ENCODE measurements around the gene NDUFA6. TPM values are rescaled to one million over a fixed set of nuclear protein-coding genes. Genes with fewer than 3 reads are reported as not detected.

Gene NDUFA6
- total and polyA plus RNA-seq, 2 of the 13 experiments (the other 11 are each of a cell fraction or from before 2014, with no cell fraction given), result 68.5 to 87.8 TPM

- TF ChIP-seq HNF1A (IDR thresholded peaks at IDR 0.05; ENCODE audit: low read depth) (no peak), HNF1A (CRISPR knock-in tag; IDR thresholded peaks at IDR 0.05; ENCODE audit: borderline replicate concordance) (peak; percentile 59; the same call in 1 of the 2 replicates), GTF3A (CRISPR knock-in tag; conservative IDR thresholded peaks at IDR 0.05) (no peak), PHF5A (CRISPR knock-in tag; IDR thresholded peaks at IDR 0.05; ENCODE audit: low read depth, unreplicated experiment) (no peak), HNRNPK (IDR thresholded peaks at IDR 0.05; ENCODE audit: low read depth, low read length, poor library complexity, severe bottlenecking) (no peak), AHDC1 (CRISPR knock-in tag; IDR thresholded peaks at IDR 0.05; ENCODE audit: borderline replicate concordance) (peak; percentile 65; the same call in 1 of the 2 replicates), NR2F1 (CRISPR knock-in tag; IDR thresholded peaks at IDR 0.05) (no peak), NR2F6 (IDR thresholded peaks at IDR 0.05) (no peak), NR2F6 (CRISPR knock-in tag; IDR thresholded peaks at IDR 0.05) (peak; percentile 52), SNAPC2 (CRISPR knock-in tag; IDR thresholded peaks at IDR 0.05) (peak; percentile 78), CHD2 (IDR thresholded peaks at IDR 0.05; ENCODE audit: low read depth, low read length) (no peak), POLR2A (IDR thresholded peaks at IDR 0.05; ENCODE audit: insufficient read depth in 1 of 2, low read depth in 2 of 2, low read length in 2 of 2) (peak; percentile 67 to 92), MTA3 (CRISPR knock-in tag; IDR thresholded peaks at IDR 0.05) (no peak), SIX4 (CRISPR knock-in tag; IDR thresholded peaks at IDR 0.05) (peak; percentile 86), ZNF563 (CRISPR knock-in tag; IDR thresholded peaks at IDR 0.05) (peak; percentile 75; the same call in 1 of the 2 replicates), SOX13 (IDR thresholded peaks at IDR 0.05) (no peak), SOX13 (CRISPR knock-in tag; conservative IDR thresholded peaks at IDR 0.05 in 1 of 2, IDR thresholded peaks at IDR 0.05 in 1 of 2) (no peak), ARID2 (CRISPR knock-in tag; IDR thresholded peaks at IDR 0.05; ENCODE audit: borderline replicate concordance) (peak; percentile 97)
- TF ChIP-seq, protein P1, sequence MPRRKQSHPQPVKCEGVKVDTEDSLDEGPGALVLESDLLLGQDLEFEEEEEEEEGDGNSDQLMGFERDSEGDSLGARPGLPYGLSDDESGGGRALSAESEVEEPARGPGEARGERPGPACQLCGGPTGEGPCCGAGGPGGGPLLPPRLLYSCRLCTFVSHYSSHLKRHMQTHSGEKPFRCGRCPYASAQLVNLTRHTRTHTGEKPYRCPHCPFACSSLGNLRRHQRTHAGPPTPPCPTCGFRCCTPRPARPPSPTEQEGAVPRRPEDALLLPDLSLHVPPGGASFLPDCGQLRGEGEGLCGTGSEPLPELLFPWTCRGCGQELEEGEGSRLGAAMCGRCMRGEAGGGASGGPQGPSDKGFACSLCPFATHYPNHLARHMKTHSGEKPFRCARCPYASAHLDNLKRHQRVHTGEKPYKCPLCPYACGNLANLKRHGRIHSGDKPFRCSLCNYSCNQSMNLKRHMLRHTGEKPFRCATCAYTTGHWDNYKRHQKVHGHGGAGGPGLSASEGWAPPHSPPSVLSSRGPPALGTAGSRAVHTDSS (CRISPR knock-in tag; conservative IDR thresholded peaks at IDR 0.05), result no peak
Measured at GRCh38 chr22:42070517-42071422, 19.8 kb downstream of the NDUFA6 start, which contains the start of gene NAGA (continued).

Measured in HepG2 (cell line).